Medulla oblongata (tissue), 1 donor: ENCODE data around the gene MYEOV.
A peak's percentile ranks its signal among the peaks of the same experiment; 100 is the strongest.

Source experiments
- DNase-seq: peaks from one replicate; pipeline ENCODE4 v3.0.0-alpha.2; 2015; ENCODE audit errors: extremely low spot score

The MYEOV gene

GRCh38 chr11:69301455-69302401 lies 7.8 kb downstream of the MYEOV start:
- DNase-seq: no peak

GRCh38 chr11:69302447-69303020 lies 8.6 kb downstream of the MYEOV start:
- DNase-seq: no peak

GRCh38 chr11:69303427-69303826 lies 9.5 kb downstream of the MYEOV start:
- no peak for DNase-seq

GRCh38 chr11:69304258-69304657 lies 10.3 kb downstream of the MYEOV start:
- no peak for DNase-seq

GRCh38 chr11:69304686-69305085 lies 10.7 kb downstream of the MYEOV start:
- no peak for DNase-seq

- no peak for DNase-seq
Observed at GRCh38 chr11:69305885-69306540, 12.1 kb downstream of the MYEOV start.

- no peak for DNase-seq
Observed at GRCh38 chr11:69306821-69307220, 12.9 kb downstream of the MYEOV start.

GRCh38 chr11:69307421-69307820 lies 13.5 kb downstream of the MYEOV start:
- no peak for DNase-seq

GRCh38 chr11:69307871-69308431 lies 14.0 kb downstream of the MYEOV start:
- DNase-seq: no peak

GRCh38 chr11:69308491-69308911 lies 14.5 kb downstream of the MYEOV start:
- DNase-seq: no peak

- DNase-seq: no peak
Observed at GRCh38 chr11:69308936-69309615, 15.1 kb downstream of the MYEOV start.

GRCh38 chr11:69309631-69310280 lies 15.8 kb downstream of the MYEOV start:
- no peak for DNase-seq

- DNase-seq: no peak
Observed at GRCh38 chr11:69310351-69310750, 16.4 kb downstream of the MYEOV start.

GRCh38 chr11:69310934-69311766 lies 17.2 kb downstream of the MYEOV start:
- no peak for DNase-seq

- DNase-seq: no peak
Observed at GRCh38 chr11:69311767-69312385, 17.9 kb downstream of the MYEOV start.

- peak; percentile 38 for DNase-seq
Observed at GRCh38 chr11:69312453-69313404, 18.8 kb downstream of the MYEOV start.

- DNase-seq: no peak
Observed at GRCh38 chr11:69313992-69314391, 20.0 kb downstream of the MYEOV start.

- no peak for DNase-seq
Observed at GRCh38 chr11:69314555-69314954, 20.6 kb downstream of the MYEOV start.

GRCh38 chr11:69316956-69317355 lies 23.0 kb downstream of the MYEOV start:
- DNase-seq: no peak
